GM11168 (cell line): ENCODE results near the gene TBC1D22A.

Experiments
- in situ Hi-C: fragments of 300-500 bp; cut with MboI; formaldehyde crosslinking; loops from one replicate; pipeline ENCODE4 v1.12.0; 2022; ENCODE audit warnings: low sequenced_read_pairs; ENCODE audit not compliant: unreplicated experiment

The TBC1D22A gene

GRCh38 chr22:46995501-46996360 lies 233.3 kb downstream of the TBC1D22A start:
- in situ Hi-C loops = no loop called here

GRCh38 chr22:46996595-46997310 lies 234.3 kb downstream of the TBC1D22A start:
- in situ Hi-C loops = no loop called here

- in situ Hi-C loops = no loop called here
Measured at GRCh38 chr22:46997311-46997970, 235.0 kb downstream of the TBC1D22A start.

- in situ Hi-C loops = no loop called here
Measured at GRCh38 chr22:46998331-46998730, 235.9 kb downstream of the TBC1D22A start.

GRCh38 chr22:47000256-47000655 lies 237.8 kb downstream of the TBC1D22A start:
- in situ Hi-C loops = no loop called here

- in situ Hi-C loops = no loop called here
Measured at GRCh38 chr22:47000888-47001287, 238.4 kb downstream of the TBC1D22A start.

- in situ Hi-C loops = no loop called here
Measured at GRCh38 chr22:47001288-47001687, 238.8 kb downstream of the TBC1D22A start.

GRCh38 chr22:47002692-47003091 lies 240.2 kb downstream of the TBC1D22A start:
- in situ Hi-C loops = no loop called here

GRCh38 chr22:47005506-47006408 lies 243.3 kb downstream of the TBC1D22A start:
- in situ Hi-C loops = no loop called here

- in situ Hi-C loops = no loop called here
Measured at GRCh38 chr22:47006433-47006832, 244.0 kb downstream of the TBC1D22A start.

- in situ Hi-C loops = no loop called here
Measured at GRCh38 chr22:47006869-47007268, 244.4 kb downstream of the TBC1D22A start.

GRCh38 chr22:47007496-47007895 lies 245.0 kb downstream of the TBC1D22A start:
- in situ Hi-C loops = no loop called here

GRCh38 chr22:47008208-47008885 lies 245.9 kb downstream of the TBC1D22A start:
- in situ Hi-C loops = no loop called here

- in situ Hi-C loops = no loop called here
Measured at GRCh38 chr22:47009304-47010101, 247.1 kb downstream of the TBC1D22A start.

- in situ Hi-C loops = no loop called here
Measured at GRCh38 chr22:47010211-47010610, 247.8 kb downstream of the TBC1D22A start.

GRCh38 chr22:47011131-47011858 lies 248.8 kb downstream of the TBC1D22A start:
- in situ Hi-C loops = no loop called here

- in situ Hi-C loops = no loop called here
Measured at GRCh38 chr22:47011859-47012258, 249.4 kb downstream of the TBC1D22A start.
